GM21390 (cell line): ENCODE measurements around the gene PDSS1.

Experiments used
- ATAC-seq: cut with Tn5 transposase; IDR thresholded peaks from one replicate; pipeline ENCODE4 v1.9.1; 2021; ENCODE audit not compliant: unreplicated experiment

PDSS1 gene

GRCh38 chr10:26698909-26699308, 1.4 kb downstream of the PDSS1 start:
- ATAC-seq, result no peak

GRCh38 chr10:26699631-26700030, 2.1 kb downstream of the PDSS1 start:
- ATAC-seq, result no peak

GRCh38 chr10:26700884-26701630, 3.6 kb downstream of the PDSS1 start:
- ATAC-seq, result no peak

- ATAC-seq, result no peak
These were observed 5.6 kb downstream of the PDSS1 start for GRCh38 chr10:26703096-26703495.

- ATAC-seq, result no peak
These were observed 6.5 kb downstream of the PDSS1 start for GRCh38 chr10:26703974-26704373.

- ATAC-seq, result no peak
These were observed 8.7 kb downstream of the PDSS1 start for GRCh38 chr10:26706206-26706605.

GRCh38 chr10:26706936-26707335, 9.4 kb downstream of the PDSS1 start:
- ATAC-seq, result no peak

GRCh38 chr10:26711324-26711723, 13.8 kb downstream of the PDSS1 start:
- ATAC-seq, result no peak

- no peak for ATAC-seq
These were observed 17.1 kb downstream of the PDSS1 start for GRCh38 chr10:26714415-26715136.

GRCh38 chr10:26715137-26715487, 17.6 kb downstream of the PDSS1 start:
- ATAC-seq, result no peak

- ATAC-seq, result no peak
These were observed 20.0 kb downstream of the PDSS1 start for GRCh38 chr10:26717476-26717875.

GRCh38 chr10:26721561-26721960, 24.1 kb downstream of the PDSS1 start:
- no peak for ATAC-seq

GRCh38 chr10:26723016-26723415, 25.5 kb downstream of the PDSS1 start:
- no peak for ATAC-seq

GRCh38 chr10:26725837-26726727, 28.6 kb downstream of the PDSS1 start:
- ATAC-seq, result no peak

GRCh38 chr10:26727005-26727404, 29.5 kb downstream of the PDSS1 start:
- no peak for ATAC-seq

GRCh38 chr10:26728957-26729356, 31.5 kb downstream of the PDSS1 start:
- no peak for ATAC-seq

- ATAC-seq, result no peak
These were observed 31.9 kb downstream of the PDSS1 start for GRCh38 chr10:26729395-26729794.

GRCh38 chr10:26730552-26730951, 33.1 kb downstream of the PDSS1 start:
- ATAC-seq, result no peak

- no peak for ATAC-seq
These were observed 36.5 kb downstream of the PDSS1 start for GRCh38 chr10:26733750-26734568.

GRCh38 chr10:26735435-26735834, 37.9 kb downstream of the PDSS1 start:
- no peak for ATAC-seq

- peak; percentile 77 for ATAC-seq
These were observed 40.2 kb downstream of the PDSS1 start for GRCh38 chr10:26737730-26738129.
